ENCODE data around the gene HOXA5.

The HOXA5 gene

GRCh38 chr7:27104341-27105058 is 39.0 kb downstream of the HOXA5 start (continued):
- no peak for TF ChIP-seq CREB5 (CRISPR knock-in tag; IDR thresholded peaks at IDR 0.05; ENCODE audit: low read depth)
- no peak for TF ChIP-seq PATZ1 (CRISPR knock-in tag; IDR thresholded peaks at IDR 0.05; ENCODE audit: borderline replicate concordance)
- no peak for TF ChIP-seq ZFP3 (CRISPR knock-in tag; IDR thresholded peaks at IDR 0.05)
- no peak for TF ChIP-seq ISL1 (CRISPR knock-in tag; IDR thresholded peaks at IDR 0.05)
- no peak for TF ChIP-seq ZNF565 (CRISPR knock-in tag; conservative IDR thresholded peaks at IDR 0.05; ENCODE audit: low read depth)
- no peak for TF ChIP-seq POU6F1 (CRISPR knock-in tag; IDR thresholded peaks at IDR 0.05; ENCODE audit: borderline replicate concordance, low read depth)

GRCh38 chr7:27103489-27104226 is 39.8 kb downstream of the HOXA5 start:
- no peak for ATAC-seq
- TF ChIP-seq ARNTL (CRISPR knock-in tag; IDR thresholded peaks at IDR 0.05; ENCODE audit: borderline replicate concordance, low read depth) (no peak), PPARA (CRISPR knock-in tag; IDR thresholded peaks at IDR 0.05; ENCODE audit: borderline replicate concordance) (no peak)

GRCh38 chr7:27102581-27103442 is 40.7 kb downstream of the HOXA5 start, which contains the start of gene HOXA2:
Gene HOXA2, minus strand, starts transcription at chr7:27102683. Its CDS starts 183 bp downstream, at chr7:27102500.
- ATAC-seq, result no peak
- no peak for TF ChIP-seq PPARA (CRISPR knock-in tag; IDR thresholded peaks at IDR 0.05; ENCODE audit: borderline replicate concordance)
- no peak for TF ChIP-seq RARB (CRISPR knock-in tag; IDR thresholded peaks at IDR 0.05)
- no peak for TF ChIP-seq GLIS3 (CRISPR knock-in tag; IDR thresholded peaks at IDR 0.05)
- TF ChIP-seq TCF4 (CRISPR knock-in tag; IDR thresholded peaks at IDR 0.05; ENCODE audit: borderline replicate concordance), result no peak
- no peak for TF ChIP-seq TOX (CRISPR knock-in tag; IDR thresholded peaks at IDR 0.05; ENCODE audit: borderline replicate concordance)
- no peak for TF ChIP-seq PATZ1 (CRISPR knock-in tag; IDR thresholded peaks at IDR 0.05; ENCODE audit: borderline replicate concordance)
- TF ChIP-seq ZFP30 (CRISPR knock-in tag; IDR thresholded peaks at IDR 0.05), result no peak
- no peak for TF ChIP-seq ZNF70 (CRISPR knock-in tag; IDR thresholded peaks at IDR 0.05)
- no peak for TF ChIP-seq ISL1 (CRISPR knock-in tag; IDR thresholded peaks at IDR 0.05)
- TF ChIP-seq CSRNP3 (CRISPR knock-in tag; IDR thresholded peaks at IDR 0.05), result no peak
- no peak for TF ChIP-seq ARNTL (CRISPR knock-in tag; IDR thresholded peaks at IDR 0.05; ENCODE audit: borderline replicate concordance, low read depth)
- no peak for TF ChIP-seq CSDC2 (CRISPR knock-in tag; IDR thresholded peaks at IDR 0.05)
- TF ChIP-seq ZNF8 (CRISPR knock-in tag; IDR thresholded peaks at IDR 0.05), result no peak
- no peak for TF ChIP-seq BACH2 (CRISPR knock-in tag; IDR thresholded peaks at IDR 0.05; ENCODE audit: borderline replicate concordance)
- TF ChIP-seq OSR1 (CRISPR knock-in tag; IDR thresholded peaks at IDR 0.05), result no peak
- no peak for TF ChIP-seq CREB5 (CRISPR knock-in tag; IDR thresholded peaks at IDR 0.05; ENCODE audit: low read depth)
